Measurements from ENCODE around the gene OAT. TPM values are rescaled to one million over a fixed set of nuclear protein-coding genes. Genes with fewer than 3 reads are reported as not detected.

Gene OAT
- total RNA-seq, 2 experiments from 2014 or later = 36.5 to 39.6 TPM

DNA sequence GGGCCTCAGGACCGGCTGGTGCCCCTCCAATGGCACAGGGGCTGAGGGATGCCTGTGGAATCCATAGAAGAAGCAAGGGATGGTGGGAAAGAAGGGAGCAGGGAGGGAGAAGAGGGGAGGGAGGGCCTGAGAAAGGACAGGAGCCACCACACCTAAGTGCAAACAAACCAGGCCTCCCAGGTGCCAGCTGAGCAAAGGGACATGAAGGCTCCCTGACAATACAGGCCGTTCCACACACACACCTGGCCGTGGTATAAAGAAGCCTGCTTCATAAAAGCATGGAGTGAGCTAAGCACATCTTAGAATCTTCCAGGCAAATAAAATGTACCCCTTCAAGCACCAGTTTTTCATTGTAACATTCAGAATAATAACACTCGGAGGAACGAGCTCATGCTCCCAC lies 54.0 kb downstream of the OAT start:
- intact Hi-C loops (cut with DNase I, micrococcal nuclease) = no loop called here
- ChIA-PET POLR2A (no interaction called here), CTCF (interaction anchor here (2.3 kb wide), 1 partner anchor 24 kb away, joined by 10 read pairs; no protein-coding TSS in a partner anchor)
- Mint-ChIP-seq H3K9me3 (ENCODE audit: low read depth) (no peaks in the 10 kb centered on the region), H3K4me3 (no peak overlapping the region), H3K36me3 (ENCODE audit: low read depth) (no peaks in the 10 kb centered on the region), H3K27ac (no peak overlapping the region), H3K4me1 (no peaks in the 10 kb centered on the region), H3K27me3 (peaks cover 2% of the 10 kb centered on the region)
- no peak for DNase-seq
- ATAC-seq = no peak

DNA sequence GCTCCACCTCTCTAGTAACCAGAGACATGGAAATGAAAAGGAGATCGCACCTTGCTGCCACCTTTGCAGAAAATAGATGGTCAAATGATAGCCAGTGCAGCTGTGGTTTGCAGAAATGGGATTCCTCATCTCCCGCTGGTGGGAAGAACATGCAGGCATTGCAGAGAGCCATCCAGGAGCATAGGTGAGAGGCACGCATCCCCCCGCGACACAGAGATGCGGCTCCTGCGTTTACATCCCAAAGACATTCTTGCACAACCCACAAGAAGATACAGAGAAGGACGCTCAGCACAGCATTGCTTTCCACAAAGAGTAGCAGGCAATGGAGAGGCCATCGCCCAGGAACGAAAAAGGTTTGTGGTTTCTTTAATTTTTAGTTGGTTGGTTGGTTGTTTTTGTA lies 56.2 kb downstream of the OAT start:
- POLR2A ChIA-PET = no interaction called here
- no peak for ATAC-seq
- Mint-ChIP-seq H3K27me3 (no peaks in the 10 kb centered on the region), H3K36me3 (ENCODE audit: low read depth) (no peaks in the 10 kb centered on the region), H3K4me1 (no peaks in the 10 kb centered on the region), H3K4me3 (no peak overlapping the region), H3K9me3 (ENCODE audit: low read depth) (peaks cover 2% of the 10 kb centered on the region), H3K27ac (no peak overlapping the region)
- intact Hi-C loops (cut with DNase I, micrococcal nuclease) = no loop called here
- CTCF ChIA-PET = no interaction called here
- DNase-seq = no peak

DNA sequence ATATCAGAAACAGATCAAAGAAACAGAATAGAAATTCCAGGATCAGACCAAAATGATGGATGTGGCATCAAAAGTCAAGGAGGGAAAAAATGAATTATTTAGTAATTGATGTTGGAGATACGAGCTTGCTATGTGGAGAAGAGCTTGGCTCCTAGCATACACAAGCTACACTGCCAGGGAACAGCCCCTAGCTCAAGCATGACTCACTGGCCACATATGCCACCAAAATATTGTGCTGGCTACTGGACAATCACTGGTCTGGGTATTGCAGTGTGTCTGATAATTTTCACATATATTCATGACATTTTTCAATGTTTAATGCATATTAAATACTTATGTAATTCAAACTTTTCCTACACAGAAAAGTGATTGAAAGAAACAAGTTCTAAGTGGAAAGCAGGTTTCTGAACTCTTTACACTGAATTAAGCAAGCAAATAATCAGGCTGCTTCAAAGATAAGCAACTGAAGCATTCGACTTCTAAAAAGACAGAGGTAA lies 59.3 kb downstream of the OAT start:
- Mint-ChIP-seq H3K27ac (no peak overlapping the region), H3K9me3 (ENCODE audit: low read depth) (peaks cover 2% of the 10 kb centered on the region), H3K4me1 (peaks cover 10% of the 10 kb centered on the region), H3K4me3 (no peak overlapping the region), H3K27me3 (no peaks in the 10 kb centered on the region), H3K36me3 (ENCODE audit: low read depth) (no peaks in the 10 kb centered on the region)
- DNase-seq (no peak), ATAC-seq (no peak)
- POLR2A ChIA-PET = no interaction called here
- CTCF ChIA-PET = interaction anchor here (0.6 to 2.8 kb wide), 3 partner anchors 17 to 1670 kb away, joined by 3 to 10 read pairs (median 4); no protein-coding TSS in a partner anchor
- intact Hi-C loops (cut with DNase I, micrococcal nuclease) = no loop called here

DNA sequence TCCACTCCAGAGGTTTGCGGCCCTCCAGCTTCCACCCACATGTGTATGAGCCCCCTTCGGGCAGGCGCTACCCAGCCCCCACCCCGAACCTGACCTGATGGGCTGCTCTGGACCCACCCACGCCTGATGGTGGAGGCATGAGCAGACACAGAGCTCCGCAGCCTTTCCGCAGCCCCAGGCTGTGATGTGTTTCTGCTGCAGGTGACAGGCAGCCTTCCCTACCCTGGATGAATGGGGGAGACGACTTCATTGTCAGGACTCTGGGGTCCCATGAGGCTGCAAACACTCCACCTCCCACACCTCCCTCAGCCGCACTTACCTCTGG lies 61.2 kb downstream of the OAT start:
- H3K27ac Mint-ChIP-seq = no peak overlapping the region
- ATAC-seq (no peak), DNase-seq (no peak)
- CTCF ChIA-PET = interaction anchor here (0.8 to 1.0 kb wide), 3 partner anchors 8 to 31 kb away, joined by 3 to 4 read pairs (median 4); no protein-coding TSS in a partner anchor
- POLR2A ChIA-PET = no interaction called here
- intact Hi-C loops (cut with DNase I, micrococcal nuclease) = no loop called here
- H3K9me3 Mint-ChIP-seq (ENCODE audit: low read depth) = peaks cover 2% of the 10 kb centered on the region
- H3K36me3 Mint-ChIP-seq (ENCODE audit: low read depth) = no peaks in the 10 kb centered on the region
- H3K4me3 Mint-ChIP-seq = no peak overlapping the region
- H3K27me3 Mint-ChIP-seq = no peaks in the 10 kb centered on the region
- H3K4me1 Mint-ChIP-seq = peaks cover 13% of the 10 kb centered on the region

DNA sequence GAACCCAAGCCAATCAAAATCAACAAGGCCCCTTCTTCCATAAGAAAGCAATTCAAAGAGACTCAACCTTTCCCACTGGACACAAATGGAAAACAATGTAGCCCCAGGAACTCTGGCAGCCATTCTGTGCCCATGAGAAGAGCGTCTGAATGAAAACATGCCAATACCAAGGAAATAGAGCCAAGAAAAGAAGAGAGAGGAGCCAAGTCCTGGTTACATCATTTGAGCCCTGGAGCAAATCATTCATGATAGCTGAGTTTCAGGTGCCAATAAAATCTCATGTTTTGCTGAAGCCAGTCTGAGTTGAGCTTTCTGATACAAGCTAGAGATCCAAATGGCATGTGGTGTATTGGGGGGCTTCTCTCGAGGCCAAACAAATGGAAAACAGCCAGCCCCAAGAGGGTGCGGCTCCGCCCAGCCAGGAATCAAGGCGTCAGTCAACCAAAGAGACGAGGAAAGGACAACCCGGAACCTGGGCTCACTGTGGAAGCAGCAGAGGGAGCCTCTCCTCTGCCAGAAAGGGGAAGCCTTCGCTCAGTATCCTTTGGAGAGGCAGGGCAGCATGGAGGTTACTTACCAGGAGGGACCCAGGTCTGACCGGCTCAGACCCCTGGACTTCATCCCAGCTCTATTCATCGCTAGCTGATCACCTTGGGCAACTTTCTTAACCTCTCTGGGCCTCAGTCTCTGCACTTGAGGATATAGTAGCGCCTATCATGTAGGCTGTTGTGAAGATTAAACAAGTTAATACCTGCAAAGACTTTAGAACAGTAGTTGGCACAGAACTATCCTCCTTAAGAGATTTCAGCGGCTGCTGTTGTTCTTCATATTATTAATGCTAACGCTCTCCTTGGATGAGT lies 61.8 kb downstream of the OAT start:
- intact Hi-C loops (cut with DNase I, micrococcal nuclease) = no loop called here
- ChIA-PET CTCF (no interaction called here), POLR2A (no interaction called here)
- Mint-ChIP-seq H3K4me3 (no peak overlapping the region), H3K27ac (no peak overlapping the region), H3K36me3 (ENCODE audit: low read depth) (no peaks in the 10 kb centered on the region), H3K9me3 (ENCODE audit: low read depth) (peaks cover 2% of the 10 kb centered on the region), H3K4me1 (peaks cover 13% of the 10 kb centered on the region), H3K27me3 (no peaks in the 10 kb centered on the region)
- DNase-seq (no peak), ATAC-seq (no peak)

DNA sequence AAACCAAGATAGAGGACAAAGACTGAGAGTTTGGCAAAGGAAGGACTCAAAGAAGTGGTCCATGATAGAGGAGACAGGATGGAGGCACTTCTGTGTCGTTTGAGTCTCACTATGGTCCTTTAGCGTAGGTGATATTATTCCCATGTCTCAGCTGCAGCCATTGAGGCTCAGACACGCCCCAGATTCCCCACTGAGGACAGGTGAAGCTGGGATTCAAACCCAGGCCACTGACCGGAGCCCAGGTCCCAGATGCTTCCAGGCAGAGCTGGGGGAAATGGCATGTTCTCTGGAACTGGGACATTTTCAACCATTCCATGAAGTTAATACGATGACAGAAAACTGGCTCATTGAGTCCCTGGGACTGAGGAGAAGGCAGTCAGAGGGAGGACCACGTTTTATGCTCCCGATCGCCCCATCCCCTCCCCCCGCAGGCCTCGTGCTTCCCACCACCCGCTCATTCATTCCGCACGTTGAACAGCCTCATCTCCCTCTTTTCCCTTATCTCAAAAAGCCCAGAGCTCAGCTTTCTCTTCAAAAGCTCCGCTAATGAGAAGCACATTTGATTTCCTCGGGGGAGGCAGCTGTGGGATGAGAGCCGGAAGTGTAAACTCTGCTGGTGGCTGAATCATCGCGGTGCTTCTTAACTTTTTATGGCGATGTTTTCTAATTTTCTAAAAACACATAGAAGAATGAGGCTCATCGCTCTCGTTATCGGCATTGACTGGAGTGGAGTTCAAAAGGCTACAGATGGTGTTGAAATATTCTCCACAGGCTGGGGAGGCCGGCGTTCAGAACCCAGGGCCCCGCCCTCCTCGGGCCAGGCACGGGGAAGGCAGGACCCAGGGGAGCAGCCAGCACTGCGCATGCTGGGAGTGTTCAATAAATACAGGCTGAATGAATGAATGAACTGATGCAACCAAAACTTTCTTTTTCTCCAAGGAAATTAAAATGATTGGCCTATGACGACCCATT lies 64.0 kb downstream of the OAT start:
- intact Hi-C loops (cut with DNase I, micrococcal nuclease) = loop anchor here in 1 of 2 experiments (1.0 kb wide), 1 partner anchor 35 kb away; no protein-coding TSS in a partner anchor
- ChIA-PET POLR2A (no interaction called here), CTCF (interaction anchor here (1.8 kb wide), 1 partner anchor 34 kb away, joined by 7 read pairs; no protein-coding TSS in a partner anchor)
- H3K27me3 Mint-ChIP-seq = no peaks in the 10 kb centered on the region
- H3K36me3 Mint-ChIP-seq (ENCODE audit: low read depth) = no peaks in the 10 kb centered on the region
- ATAC-seq (peak; percentile 98), DNase-seq (peak; percentile 69)
- H3K9me3 Mint-ChIP-seq (ENCODE audit: low read depth) = peaks cover 2% of the 10 kb centered on the region
- H3K27ac Mint-ChIP-seq = peak overlapping the region; percentile 88
- peak overlapping the region; percentile 75 for H3K4me3 Mint-ChIP-seq
- H3K4me1 Mint-ChIP-seq = peaks cover 13% of the 10 kb centered on the region

DNA sequence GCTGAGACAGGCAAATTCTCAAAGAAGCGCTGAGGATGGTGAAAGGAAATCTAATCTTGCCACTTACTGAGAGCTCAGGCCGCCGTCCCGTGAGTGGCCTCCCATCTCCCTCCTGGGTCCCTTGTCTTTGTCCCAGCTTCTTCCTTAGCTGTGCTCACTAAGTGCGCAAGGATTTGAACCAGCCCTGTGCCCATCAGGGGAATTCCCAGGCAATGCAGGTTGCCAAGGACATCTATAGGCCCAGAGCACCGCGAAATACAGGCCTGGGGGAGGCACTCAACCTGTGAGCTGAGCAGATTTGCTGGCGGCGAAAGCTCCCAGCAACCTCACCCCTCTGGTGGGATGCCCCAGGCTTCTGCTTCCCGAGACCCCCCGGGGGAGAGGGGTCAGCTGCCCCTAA lies 64.8 kb downstream of the OAT start:
- Mint-ChIP-seq H3K4me3 (peak overlapping the region; percentile 16), H3K36me3 (ENCODE audit: low read depth) (no peaks in the 10 kb centered on the region), H3K4me1 (peaks cover 13% of the 10 kb centered on the region), H3K27ac (no peak overlapping the region), H3K27me3 (no peaks in the 10 kb centered on the region), H3K9me3 (ENCODE audit: low read depth) (peaks cover 2% of the 10 kb centered on the region)
- POLR2A ChIA-PET = no interaction called here
- CTCF ChIA-PET = interaction anchor here (1.8 kb wide), 1 partner anchor 35 kb away, joined by 7 read pairs; no protein-coding TSS in a partner anchor
- no peak for ATAC-seq
- intact Hi-C loops (cut with DNase I, micrococcal nuclease) = no loop called here
- no peak for DNase-seq

DNA sequence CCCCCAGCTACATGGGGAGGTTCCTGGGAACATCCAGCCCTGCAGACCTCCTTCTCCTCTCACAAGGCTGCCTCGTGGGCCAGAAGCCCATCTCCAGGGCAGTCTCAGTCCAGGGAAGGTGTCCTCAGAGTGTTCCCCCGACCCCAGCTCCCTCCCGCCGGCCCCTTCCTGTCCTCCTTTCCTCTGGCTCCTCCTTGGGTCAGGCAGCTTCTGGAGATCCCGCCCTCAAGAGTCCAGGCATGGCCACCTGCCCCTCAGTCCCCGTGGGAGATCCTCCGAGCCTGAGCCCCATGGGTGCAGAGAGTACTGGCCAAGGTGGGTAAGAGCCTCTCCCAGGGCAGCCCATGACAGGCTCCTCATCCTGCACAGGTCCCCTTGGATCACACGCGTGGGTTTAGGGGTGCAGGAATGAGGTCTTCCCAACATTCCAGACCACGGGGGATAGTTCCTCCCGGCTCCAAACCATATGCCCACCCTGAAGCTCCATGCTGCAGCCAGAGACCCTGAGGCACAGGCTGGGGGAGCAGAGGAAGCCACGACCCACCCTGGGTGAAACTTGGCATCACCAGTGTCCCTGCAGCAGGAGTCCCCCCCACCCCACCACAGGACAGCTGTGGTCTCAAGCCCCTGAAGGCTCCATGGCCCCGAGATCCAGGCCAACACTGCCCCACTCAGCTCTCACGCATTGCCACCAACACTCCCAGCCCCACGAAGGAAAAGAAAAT lies 65.5 kb downstream of the OAT start:
- DNase-seq (no peak), ATAC-seq (no peak)
- Mint-ChIP-seq H3K9me3 (ENCODE audit: low read depth) (no peaks in the 10 kb centered on the region), H3K4me3 (no peak overlapping the region), H3K36me3 (ENCODE audit: low read depth) (no peaks in the 10 kb centered on the region), H3K27me3 (no peaks in the 10 kb centered on the region), H3K27ac (no peak overlapping the region), H3K4me1 (peaks cover 13% of the 10 kb centered on the region)
- CTCF ChIA-PET = no interaction called here
- POLR2A ChIA-PET = no interaction called here
- intact Hi-C loops (cut with DNase I, micrococcal nuclease) = no loop called here

DNA sequence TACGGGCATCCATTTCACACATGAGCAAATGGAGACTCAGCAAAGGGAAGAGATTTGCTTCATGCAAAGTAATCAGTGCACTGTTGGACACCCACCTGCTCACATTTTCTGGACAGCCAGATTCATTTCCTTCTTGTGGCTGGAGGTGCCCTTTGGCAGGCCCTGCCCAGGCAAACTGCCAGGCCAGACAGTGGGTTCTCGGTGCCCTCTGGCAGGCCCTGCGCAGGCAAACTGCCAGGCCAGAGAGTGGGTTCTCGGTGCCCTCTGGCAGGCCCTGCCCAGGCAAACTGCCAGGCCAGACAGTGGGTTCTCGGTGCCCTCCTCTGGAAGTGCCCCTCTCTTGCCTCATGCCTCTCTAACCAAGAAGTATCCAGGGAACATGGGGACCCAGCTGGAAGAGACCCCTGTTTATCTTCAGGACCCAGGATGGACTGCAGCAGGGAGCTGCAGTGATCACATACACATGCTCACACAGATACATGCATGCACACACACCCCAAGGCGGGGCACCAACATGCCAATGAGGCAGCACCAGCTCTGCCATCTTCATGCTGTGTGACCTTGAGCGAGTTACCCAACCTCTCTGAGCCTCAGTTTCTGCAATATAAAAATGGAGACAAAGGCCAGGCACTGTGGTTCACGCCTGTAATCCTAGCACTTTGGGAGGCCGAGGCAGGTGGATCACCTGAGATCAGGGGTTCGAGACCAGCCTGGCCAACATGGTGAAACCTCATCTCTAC lies 67.1 kb downstream of the OAT start:
- POLR2A ChIA-PET = no interaction called here
- H3K4me1 Mint-ChIP-seq = peaks cover 13% of the 10 kb centered on the region
- H3K27me3 Mint-ChIP-seq = no peaks in the 10 kb centered on the region
- ATAC-seq (no peak), DNase-seq (no peak)
- intact Hi-C loops (cut with DNase I, micrococcal nuclease) = no loop called here
- H3K4me3 Mint-ChIP-seq = no peak overlapping the region
- no peak overlapping the region for H3K27ac Mint-ChIP-seq
- CTCF ChIA-PET = interaction anchor here (0.6 kb wide), 1 partner anchor 570 kb away, joined by 3 read pairs; no protein-coding TSS in a partner anchor
- H3K9me3 Mint-ChIP-seq (ENCODE audit: low read depth) = no peaks in the 10 kb centered on the region
- H3K36me3 Mint-ChIP-seq (ENCODE audit: low read depth) = no peaks in the 10 kb centered on the region

DNA sequence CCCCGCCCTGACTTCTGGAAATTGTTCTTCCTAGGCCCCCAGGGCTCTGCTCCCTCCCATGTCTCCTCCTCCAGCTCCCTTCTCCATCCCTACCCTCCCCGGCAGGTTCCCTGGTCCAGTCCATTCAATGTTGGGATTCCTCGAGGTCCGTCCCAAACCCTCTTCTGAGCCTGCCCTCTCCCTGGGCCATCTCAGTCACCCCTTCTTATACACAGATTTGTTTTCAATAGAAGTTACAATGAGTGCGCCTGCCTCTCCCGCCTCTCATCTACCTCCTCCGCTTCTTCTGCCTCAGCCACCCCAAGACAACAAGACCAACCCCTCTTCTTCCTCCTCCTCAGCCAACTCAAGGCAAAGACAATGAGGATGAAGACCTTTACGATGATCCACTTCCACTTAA lies 67.9 kb downstream of the OAT start:
- Mint-ChIP-seq H3K27ac (no peak overlapping the region), H3K27me3 (no peaks in the 10 kb centered on the region), H3K9me3 (ENCODE audit: low read depth) (no peaks in the 10 kb centered on the region), H3K4me3 (no peak overlapping the region), H3K36me3 (ENCODE audit: low read depth) (no peaks in the 10 kb centered on the region), H3K4me1 (peaks cover 13% of the 10 kb centered on the region)
- intact Hi-C loops (cut with DNase I, micrococcal nuclease) = no loop called here
- ChIA-PET POLR2A (no interaction called here), CTCF (no interaction called here)
- no peak for DNase-seq
- no peak for ATAC-seq

DNA sequence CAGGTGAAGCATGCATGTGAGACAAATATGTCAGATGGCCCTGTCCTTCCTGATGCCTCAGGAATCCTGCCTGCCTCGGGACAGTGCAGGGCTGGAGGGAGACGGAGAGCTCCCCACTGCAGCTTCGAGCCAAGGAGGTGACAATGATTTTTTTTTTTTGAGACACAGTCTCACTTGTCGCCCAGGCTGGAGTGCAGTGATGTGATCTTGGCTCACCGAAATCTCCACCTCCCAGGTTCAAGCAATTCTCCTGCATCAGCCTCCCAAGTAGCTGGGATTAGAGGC lies 68.8 kb downstream of the OAT start:
- Mint-ChIP-seq H3K27ac (no peak overlapping the region), H3K4me1 (peaks cover 9% of the 10 kb centered on the region), H3K36me3 (ENCODE audit: low read depth) (no peaks in the 10 kb centered on the region), H3K27me3 (no peaks in the 10 kb centered on the region), H3K9me3 (ENCODE audit: low read depth) (no peaks in the 10 kb centered on the region), H3K4me3 (no peak overlapping the region)
- POLR2A ChIA-PET = no interaction called here
- intact Hi-C loops (cut with DNase I, micrococcal nuclease) = no loop called here
- ATAC-seq (no peak), DNase-seq (no peak)
- CTCF ChIA-PET = no interaction called here
